H1 (cell line): ENCODE results near the gene ZNF443. TPM values are rescaled to one million over a fixed set of nuclear protein-coding genes. Genes with fewer than 3 reads are reported as not detected.
A peak's percentile ranks its signal among the peaks of the same experiment; 100 is the strongest.

Source experiments
- CTCF ChIA-PET: fragments of 300-600 bp; sonication (Branson Sonifier 250); formaldehyde crosslinking; loops from one replicate; lab custom pipeline; 2021; ENCODE audit not compliant: partially characterized antibody; lab: Charles Lee
- POLR2A ChIA-PET: fragments of 300-600 bp; sonication (Branson Sonifier 250); formaldehyde crosslinking; loops from one replicate; lab custom pipeline; 2021; ENCODE audit warnings: inconsistent platforms; ENCODE audit not compliant: partially characterized antibody; lab: Charles Lee
- DNase-seq, 2 experiments: peaks; one replicate each; pipeline versions ENCODE4 v3.0.0 to v3.0.0-alpha.2; 2010 to 2022; ENCODE audit warnings: low spot score in 2 of 2, low read depth in 1 of 2, mixed read lengths in 1 of 2
- FAIRE-seq: peaks from 2 replicates; lab custom pipeline; 2011; peaks lifted over from hg19 to GRCh38; lab: Jason Lieb, UNC
- H2AFZ ChIP-seq: 2 replicates; pipeline ENCODE4 v1.8.1; 2012; ENCODE audit warnings: low read length, inconsistent platforms
- H2AK5ac ChIP-seq: 2 replicates; pipeline ENCODE4 v1.6.1; 2013; ENCODE audit warnings: low read depth, low read length
- H2BK120ac ChIP-seq: replicated peaks from 2 replicates; pipeline ENCODE3; 2013; ENCODE audit warnings: low read depth, low read length, inconsistent platforms
- H2BK12ac ChIP-seq: 2 replicates; pipeline ENCODE4 v1.6.1; 2013; ENCODE audit warnings: low read depth, low read length
- H2BK15ac ChIP-seq: 2 replicates; pipeline ENCODE4 v1.6.1; 2013; ENCODE audit warnings: low read length
- H2BK20ac ChIP-seq: 2 replicates; pipeline ENCODE4 v1.6.1; 2013; ENCODE audit warnings: low read length
- H2BK5ac ChIP-seq: 2 replicates; pipeline ENCODE4 v1.6.1; 2013; ENCODE audit warnings: low read depth, low read length
- H3K14ac ChIP-seq: 2 replicates; pipeline ENCODE4 v1.6.1; 2013; ENCODE audit warnings: inconsistent platforms; ENCODE audit not compliant: insufficient read length
- H3K18ac ChIP-seq: 2 replicates; pipeline ENCODE4 v1.6.1; 2013; ENCODE audit warnings: low read length; ENCODE audit errors: extremely low read depth
- H3K23ac ChIP-seq: 2 replicates; pipeline ENCODE4 v1.6.1; 2013; ENCODE audit warnings: inconsistent platforms; ENCODE audit not compliant: insufficient read length
- H3K23me2 ChIP-seq: 2 replicates; pipeline ENCODE4 v1.6.1; 2013; ENCODE audit warnings: low read depth, low read length
- H3K27ac ChIP-seq: 2 replicates; pipeline ENCODE4 v1.6.1; 2011; ENCODE audit warnings: low read depth, low read length, inconsistent platforms
- H3K27me3 ChIP-seq, 4 experiments: replicated peaks in 1 of 4; 1 replicate in 1 of 4; 2 replicates in 3 of 4; pipeline versions ENCODE4 v1.6.1 to v1.8.1; 2011 to 2013; ENCODE audit warnings: low read length in 3 of 4, mild to moderate bottlenecking in 3 of 4, inconsistent platforms in 2 of 4, mixed read lengths in 2 of 4, moderate library complexity in 1 of 4; ENCODE audit not compliant: control insufficient read depth in 3 of 4, insufficient read depth in 3 of 4; ENCODE audit errors: extremely low read depth in 1 of 4
- H3K36me3 ChIP-seq, 4 experiments: 2 replicates each; pipeline versions ENCODE4 v1.6.1 to v1.8.1; 2011 to 2013; ENCODE audit warnings: mild to moderate bottlenecking in 4 of 4, low read length in 3 of 4, moderate library complexity in 2 of 4, control low read depth in 1 of 4, inconsistent platforms in 1 of 4; ENCODE audit not compliant: insufficient read depth in 4 of 4, control insufficient read depth in 2 of 4
- H3K4ac ChIP-seq: replicated peaks from 2 replicates; pipeline ENCODE3; 2013; ENCODE audit warnings: low read length, low read depth, mixed read lengths, inconsistent platforms; ENCODE audit not compliant: insufficient read length
- H3K4me1 ChIP-seq, 4 experiments: replicated peaks in 1 of 4; 1 replicate in 1 of 4; 2 replicates in 3 of 4; pipeline versions ENCODE4 v1.6.1 to v1.8.1; 2011 to 2013; ENCODE audit warnings: low read length in 3 of 4, inconsistent platforms in 2 of 4, mixed read lengths in 1 of 4; ENCODE audit not compliant: insufficient read depth in 4 of 4, control insufficient read depth in 3 of 4
- H3K4me2 ChIP-seq, 2 experiments: 2 replicates each; pipeline versions ENCODE4 v1.6.1 to v1.8.1; 2011 to 2013; ENCODE audit warnings: low read depth in 2 of 2, low read length in 2 of 2, control low read depth in 1 of 2, inconsistent platforms in 1 of 2, mild to moderate bottlenecking in 1 of 2; ENCODE audit not compliant: insufficient read depth in 1 of 2
- H3K4me3 ChIP-seq, 4 experiments: fragments of 200-600, 300-600 bp in 1 of 4; sonication (generic), shearing (Covaris generic), sonication (Bioruptor Twin) in 1 of 4; 2 replicates each; pipeline versions ENCODE4 v1.5.1 to v1.8.1; 2011 to 2016; ENCODE audit warnings: low read length in 4 of 4, low read depth in 3 of 4, control low read depth in 2 of 4, inconsistent platforms in 2 of 4, mild to moderate bottlenecking in 2 of 4, mixed read lengths in 1 of 4, moderate library complexity in 1 of 4; ENCODE audit not compliant: insufficient read depth in 2 of 4; ENCODE audit errors: extremely low read depth in 1 of 4
- H3K56ac ChIP-seq: replicated peaks from 2 replicates; pipeline ENCODE3; 2013; ENCODE audit warnings: low read depth, mild to moderate bottlenecking, mixed read lengths, low read length, inconsistent platforms; ENCODE audit not compliant: insufficient read length
- H3K79me1 ChIP-seq: 2 replicates; pipeline ENCODE4 v1.6.1; 2013; ENCODE audit warnings: low read depth, low read length, control low read depth
- H3K79me2 ChIP-seq, 2 experiments: 2 replicates each; pipeline versions ENCODE4 v1.6.1 to v1.8.1; 2012 to 2013; ENCODE audit warnings: low read length in 2 of 2, mild to moderate bottlenecking in 2 of 2, inconsistent platforms in 1 of 2; ENCODE audit not compliant: insufficient read depth in 2 of 2, control insufficient read depth in 1 of 2
- H3K9ac ChIP-seq, 4 experiments: replicated peaks in 1 of 4; 1 replicate in 1 of 4; 2 replicates in 3 of 4; pipeline versions ENCODE4 v1.6.1 to v1.8.1; 2011 to 2013; ENCODE audit warnings: low read depth in 3 of 4, low read length in 3 of 4, control low read depth in 2 of 4, mild to moderate bottlenecking in 2 of 4, moderate library complexity in 2 of 4, inconsistent platforms in 1 of 4; ENCODE audit errors: extremely low read depth in 1 of 4
- H3K9me3 ChIP-seq, 2 experiments: 2 replicates each; pipeline versions ENCODE4 v1.6.1 to v1.8.1; 2012 to 2013; ENCODE audit warnings: mild to moderate bottlenecking in 2 of 2, moderate library complexity in 2 of 2, control low read depth in 1 of 2, inconsistent platforms in 1 of 2, low read depth in 1 of 2, low read length in 1 of 2, mixed read lengths in 1 of 2; ENCODE audit not compliant: insufficient read depth in 2 of 2
- H4K20me1 ChIP-seq, 2 experiments: replicated peaks in 1 of 2; 2 replicates each; pipeline versions ENCODE3 to v1.8.1; 2011 to 2013; ENCODE audit warnings: inconsistent platforms in 2 of 2, low read length in 2 of 2, mild to moderate bottlenecking in 1 of 2; ENCODE audit not compliant: insufficient read depth in 2 of 2, control insufficient read depth in 1 of 2
- H4K5ac ChIP-seq: 2 replicates; pipeline ENCODE4 v1.6.1; 2013; ENCODE audit warnings: low read length, low read depth, mixed read lengths, inconsistent platforms; ENCODE audit not compliant: insufficient read length
- H4K8ac ChIP-seq: 2 replicates; pipeline ENCODE4 v1.8.0; 2013; ENCODE audit warnings: mild to moderate bottlenecking, moderate library complexity, low read length, inconsistent platforms; ENCODE audit not compliant: insufficient read depth; ENCODE audit errors: extremely low read depth
- H4K91ac ChIP-seq: replicated peaks from 2 replicates; pipeline ENCODE3; 2013; ENCODE audit warnings: low read length, mixed read lengths, inconsistent platforms; ENCODE audit not compliant: insufficient read length
- ASH2L ChIP-seq: fragments of 200-600, 300-600 bp; sonication (generic); IDR thresholded peaks from one replicate; pipeline ENCODE4 v1.7.1; 2017; ENCODE audit warnings: low read length
- CEBPB ChIP-seq: IDR thresholded peaks from 2 replicates; pipeline ENCODE4 v1.6.1; 2012; ENCODE audit warnings: low read depth, low read length
- MAX ChIP-seq: IDR thresholded peaks from 2 replicates; pipeline ENCODE4 v1.6.1; 2012; ENCODE audit warnings: inconsistent platforms
- TEAD4 ChIP-seq: IDR thresholded peaks from 2 replicates; pipeline ENCODE4 v1.6.1; 2012; ENCODE audit warnings: low read depth, low read length, inconsistent platforms, mixed read lengths
- WGBS, 2 experiments: shearing (Covaris generic) in 1 of 2; methylation state at CpG; one replicate each; pipeline versions ENCODE4 v1.1.6 to v1.1.7; 2013 to 2015; ENCODE audit warnings: low lambda C conversion rate in 2 of 2, mixed read lengths in 2 of 2, inconsistent platforms in 1 of 2, low coverage in 1 of 2, missing lambda C conversion rate in 1 of 2; ENCODE audit not compliant: insufficient replicate concordance in 2 of 2, insufficient coverage in 1 of 2, insufficient read length in 1 of 2; ENCODE audit errors: extremely low coverage in 1 of 2, missing lambda C conversion rate in 1 of 2; 5-methylcytosine and 5-hydroxymethylcytosine counted together
- polyA plus RNA-seq, 7 experiments: library from polyadenylated mRNA; depleted of rRNA in 3 of 7; stranded (reverse) in 5 of 7; unstranded in 2 of 7; fragments of >200 nt in 5 of 7; fragments of 200-250 nt in 2 of 7; gene quantifications; 1 replicate in 5 of 7; 2 replicates in 1 of 7; 4 replicates in 1 of 7; pipeline versions ENCODE4 v1.2.1 to v1.2.3, GENCODE V29; 2011 to 2013; ENCODE audit warnings: missing spikeins in 2 of 7, mixed read lengths in 2 of 7
- total RNA-seq: library from RNA; stranded (reverse); fragmentation: NEBNext Ultra II Directional; extraction: Animal tissue kit (Norgen Biotek cat#: 25700); gene quantifications from 2 replicates; pipeline ENCODE4 v1.2.1, GENCODE V29; 2021

The ZNF443 gene
- total and polyA plus RNA-seq, 2 of the 8 experiments (the other 6 are each of a cell fraction or from before 2014, with no cell fraction given) = 1.4 to 7.8 TPM

- no peak overlapping the region for H2BK120ac ChIP-seq
- no peak overlapping the region for H4K91ac ChIP-seq
- H4K20me1 ChIP-seq = no peaks in the 10 kb centered on the region
- DNase-seq = no peak
- H2AK5ac ChIP-seq = no peak overlapping the region
- POLR2A ChIA-PET = interaction anchor here (4.9 kb wide), 1 partner anchor 10 kb away, joined by 43 read pairs; no protein-coding TSS in a partner anchor
- WGBS, 2 experiments = 65% methylated on average over 3 of the region's 3 CpGs; no CpG with 5 or more reads in 1 of the 2 experiments
- no peak overlapping the region for H3K4ac ChIP-seq
- no peak overlapping the region for H2BK5ac ChIP-seq
- TF ChIP-seq MAX = 0 out of 2 replicates have a peak, but pooled peaks have one; percentile 10
- TF ChIP-seq ASH2L = no peak
- peak; percentile 50; the same call in 1 of the 2 replicates for TF ChIP-seq TEAD4
- TF ChIP-seq CEBPB = peak; percentile 53; the same call in 1 of the 2 replicates
- TF ChIP-seq, all 59 proteins: peak for 3
- H3K18ac ChIP-seq = no peak overlapping the region
- H3K79me1 ChIP-seq = no peaks in the 10 kb centered on the region
- no peak overlapping the region for H3K14ac ChIP-seq
- H3K23ac ChIP-seq = no peak overlapping the region
- H3K27ac ChIP-seq = no peak overlapping the region
- no peak overlapping the region for H3K56ac ChIP-seq
- CTCF ChIA-PET = interaction anchor here (2.1 kb wide), 1 partner anchor 10 kb away, joined by 5 read pairs; no protein-coding TSS in a partner anchor
- no peaks in the 10 kb centered on the region for H3K36me3 ChIP-seq
- no peak overlapping the region for H2BK15ac ChIP-seq
- no peak for FAIRE-seq
- peaks cover 0 to 3% (median under 1%) of the 10 kb centered on the region in 4 experiments; a peak in 2 of 7 replicates for H3K27me3 ChIP-seq
- peak overlapping the region in 1 of 4 experiments; percentile 79; a peak in 2 of 8 replicates for H3K4me3 ChIP-seq
- H3K9me3 ChIP-seq = no peaks in the 10 kb centered on the region
- H4K8ac ChIP-seq = peak overlapping the region; percentile 73; the same call in 1 of the 2 replicates
- H3K79me2 ChIP-seq = no peaks in the 10 kb centered on the region
- H3K4me2 ChIP-seq = peak overlapping the region; percentile 86 to 94; a peak in 3 of 4 replicates
- no peak overlapping the region for H2BK20ac ChIP-seq
- 0 out of 7 replicates have a peak, but pooled peaks cover 0 to 1% (median 0%) of the 10 kb centered on the region in 4 experiments for H3K4me1 ChIP-seq
- no peak overlapping the region for H2BK12ac ChIP-seq
- H4K5ac ChIP-seq = no peak overlapping the region
- H3K9ac ChIP-seq = no peak overlapping the region
- no peak overlapping the region for H2AFZ ChIP-seq
- H3K23me2 ChIP-seq = peaks cover 7% of the 10 kb centered on the region
These were observed 44.8 kb upstream of the ZNF443 start for GRCh38 chr19:12485571-12485970.
